Esophagus muscularis mucosa (tissue), 4 donors: ENCODE results near the gene LCE7A. TPM values are rescaled to one million over a fixed set of nuclear protein-coding genes. Genes with fewer than 3 reads are reported as not detected.

Experiments used
- DNase-seq: peaks from one replicate; pipeline ENCODE4 v3.0.0-alpha.2; 2017; ENCODE audit errors: extremely low spot score
- H3K27ac ChIP-seq, 4 donors: fragments of 200-600 bp; sonication (generic); replicated peaks in 1 of 4; 1 replicate in 3 of 4; 2 replicates in 1 of 4; pipeline ENCODE4 v1.5.1; 2016 to 2019; ENCODE audit warnings: mild to moderate bottlenecking in 1 of 4
- H3K27me3 ChIP-seq, 4 donors: fragments of 200-600 bp; sonication (generic); one replicate each; pipeline versions ENCODE4 v1.5.1 to v1.6.0; 2016 to 2019
- H3K36me3 ChIP-seq, 4 donors: fragments of 200-600 bp; sonication (generic); one replicate each; pipeline ENCODE4 v1.5.1; 2016 to 2019
- H3K4me1 ChIP-seq, 4 donors: fragments of 200-600 bp; sonication (generic); one replicate each; pipeline ENCODE4 v1.5.1; 2016 to 2019
- H3K4me3 ChIP-seq, 4 donors: fragments of 200-600 bp; sonication (generic); 1 replicate in 2 of 4; 2 replicates in 2 of 4; pipeline ENCODE4 v1.5.1; 2016 to 2019; ENCODE audit warnings: mild to moderate bottlenecking in 4 of 4, moderate library complexity in 1 of 4
- H3K9me3 ChIP-seq, 4 donors: fragments of 200-600 bp; sonication (generic); 1 replicate in 3 of 4; 2 replicates in 1 of 4; pipeline ENCODE4 v1.5.1; 2016 to 2019
- EP300 ChIP-seq: sonication (generic); formaldehyde crosslinking; IDR thresholded peaks from one replicate; pipeline ENCODE4 v1.6.1; 2017; ENCODE audit warnings: antibody characterized with exemption
- POLR2A ChIP-seq: fragments of 450-650 bp; IDR thresholded peaks from one replicate; pipeline ENCODE4 v1.6.1; 2017; ENCODE audit warnings: antibody characterized with exemption, moderate library complexity, mild to moderate bottlenecking, low read depth
- POLR2AphosphoS5 ChIP-seq, 2 donors: sonication (generic); formaldehyde crosslinking; IDR thresholded peaks; one replicate each; pipeline ENCODE4 v1.6.1; 2017; ENCODE audit warnings: antibody characterized with exemption in 2 of 2
- WGBS: methylation state at CpG from one replicate; pipeline ENCODE4 v1.1.5; 2018; 5-methylcytosine and 5-hydroxymethylcytosine counted together
- intact Hi-C: fragments of 100-400 bp; cut with DNase I; formaldehyde crosslinking; loops from one replicate; pipeline ENCODE4 v1.15.1; 2023
- total RNA-seq, 4 donors: library from RNA; depleted of rRNA; stranded (reverse); fragments of >200 nt; gene quantifications; one replicate each; pipeline versions ENCODE4 v1.1.0 to v1.2.1, GENCODE V29; 2016
- TF ChIP-seq, protein P1 (sequence below), 3 experiments: fragments of 200-600 bp in 2 of 3; fragments of 450-650 bp in 1 of 3; sonication (generic) in 2 of 3; IDR thresholded peaks; one replicate each; pipeline ENCODE4 v1.5.1; 2017 to 2019; ENCODE audit warnings: antibody characterized with exemption in 3 of 3, mild to moderate bottlenecking in 2 of 3, moderate library complexity in 1 of 3

LCE7A gene
- total RNA-seq, 4 donors from 2014 or later, result not detected

DNA sequence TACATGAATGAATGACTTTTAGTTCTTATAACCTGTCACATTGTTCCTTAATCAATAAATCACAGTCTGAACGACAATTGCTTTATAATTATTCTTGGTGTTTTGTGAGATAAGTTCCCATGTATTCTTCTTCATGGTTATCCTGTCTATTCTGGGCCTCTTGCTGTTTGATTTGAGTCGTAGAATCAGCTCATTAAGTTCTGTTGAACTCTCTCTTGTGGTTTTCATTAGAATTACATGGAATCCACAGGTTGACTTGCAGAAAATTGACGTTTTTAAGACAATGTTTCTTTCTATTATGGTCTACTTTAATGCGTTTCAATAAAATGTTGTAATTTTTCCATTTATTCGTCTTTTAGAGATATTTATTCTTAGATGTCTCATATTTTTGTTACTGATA lies 36.5 kb upstream of the LCE7A start:
- no peak for DNase-seq
- H3K27me3 ChIP-seq, result peaks cover 0 to 6% (median 0%) of the 10 kb centered on the region in 4 donors
- H3K4me3 ChIP-seq, result no peak overlapping the region
- intact Hi-C loops, result no loop called here
- TF ChIP-seq POLR2AphosphoS5 (IDR thresholded peaks at IDR 0.05) (no peak), EP300 (no peak), POLR2A (no peak)
- TF ChIP-seq, protein P1, sequence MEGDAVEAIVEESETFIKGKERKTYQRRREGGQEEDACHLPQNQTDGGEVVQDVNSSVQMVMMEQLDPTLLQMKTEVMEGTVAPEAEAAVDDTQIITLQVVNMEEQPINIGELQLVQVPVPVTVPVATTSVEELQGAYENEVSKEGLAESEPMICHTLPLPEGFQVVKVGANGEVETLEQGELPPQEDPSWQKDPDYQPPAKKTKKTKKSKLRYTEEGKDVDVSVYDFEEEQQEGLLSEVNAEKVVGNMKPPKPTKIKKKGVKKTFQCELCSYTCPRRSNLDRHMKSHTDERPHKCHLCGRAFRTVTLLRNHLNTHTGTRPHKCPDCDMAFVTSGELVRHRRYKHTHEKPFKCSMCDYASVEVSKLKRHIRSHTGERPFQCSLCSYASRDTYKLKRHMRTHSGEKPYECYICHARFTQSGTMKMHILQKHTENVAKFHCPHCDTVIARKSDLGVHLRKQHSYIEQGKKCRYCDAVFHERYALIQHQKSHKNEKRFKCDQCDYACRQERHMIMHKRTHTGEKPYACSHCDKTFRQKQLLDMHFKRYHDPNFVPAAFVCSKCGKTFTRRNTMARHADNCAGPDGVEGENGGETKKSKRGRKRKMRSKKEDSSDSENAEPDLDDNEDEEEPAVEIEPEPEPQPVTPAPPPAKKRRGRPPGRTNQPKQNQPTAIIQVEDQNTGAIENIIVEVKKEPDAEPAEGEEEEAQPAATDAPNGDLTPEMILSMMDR (IDR thresholded peaks at IDR 0.05), result no peak
- no peaks in the 10 kb centered on the region for H3K36me3 ChIP-seq
- 53% methylated on average over 5 of the region's 5 CpGs for WGBS
- H3K9me3 ChIP-seq, result no peaks in the 10 kb centered on the region
- no peak overlapping the region for H3K27ac ChIP-seq
- no peaks in the 10 kb centered on the region for H3K4me1 ChIP-seq

DNA sequence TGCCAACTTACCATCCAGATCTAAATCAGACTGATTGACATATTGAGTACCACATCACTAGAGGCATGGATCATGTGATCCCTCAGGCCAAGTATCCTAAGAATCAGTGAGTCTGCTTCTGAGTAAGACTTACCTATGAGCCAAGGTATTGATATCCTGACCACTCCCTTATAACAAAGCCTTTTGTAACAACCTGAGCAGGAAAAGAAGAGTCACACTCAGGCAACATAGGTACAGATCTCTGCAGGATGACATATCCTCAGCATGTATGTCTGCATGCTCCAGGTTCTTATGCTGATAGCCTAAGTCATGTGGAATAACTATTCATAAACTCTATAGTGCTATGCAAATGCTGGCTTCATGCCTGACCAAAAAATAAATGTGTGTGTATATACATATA lies 34.8 kb upstream of the LCE7A start:
- Histone ChIP-seq H3K27ac (no peak overlapping the region), H3K36me3 (no peaks in the 10 kb centered on the region), H3K27me3 (peaks cover 0 to 6% (median 0%) of the 10 kb centered on the region in 4 donors), H3K4me3 (no peak overlapping the region), H3K4me1 (no peaks in the 10 kb centered on the region), H3K9me3 (no peaks in the 10 kb centered on the region)
- no peak for DNase-seq
- TF ChIP-seq POLR2A (no peak), EP300 (no peak), POLR2AphosphoS5 (IDR thresholded peaks at IDR 0.05) (no peak)
- TF ChIP-seq, protein P1 (IDR thresholded peaks at IDR 0.05), result no peak
- intact Hi-C loops, result no loop called here

DNA sequence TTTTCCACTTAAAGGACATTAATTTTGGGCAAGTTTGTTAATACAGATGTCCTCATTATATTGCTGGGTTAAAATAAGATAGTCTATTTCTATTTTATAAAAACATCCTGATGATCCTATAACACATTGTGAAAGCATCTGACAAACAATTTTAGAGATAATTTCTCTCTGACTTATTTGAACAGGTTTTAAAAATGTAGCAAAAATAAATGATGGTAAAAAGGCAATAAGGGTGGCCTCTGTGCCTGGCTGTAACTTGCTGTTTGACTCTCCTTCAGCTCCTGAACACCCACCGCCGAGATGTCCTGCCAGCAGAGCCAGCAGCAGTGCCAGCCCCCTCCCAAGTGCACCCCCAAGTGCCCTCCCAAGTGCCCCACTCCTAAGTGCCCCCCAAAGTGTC lies 32.6 kb upstream of the LCE7A start, which contains the start of gene LCE1A:
Gene LCE1A, plus strand, starts transcription at position 301 of the 400 bp plus-strand sequence. Its CDS starts 0 bp downstream, at position 301.
- DNase-seq, result no peak
- Histone ChIP-seq H3K27me3 (peaks cover 0 to 6% (median 0%) of the 10 kb centered on the region in 4 donors), H3K27ac (no peak within 1 kb of the TSS), H3K36me3 (no peaks in the 10 kb centered on the region), H3K4me1 (no peaks in the 10 kb centered on the region), H3K4me3 (no peak within 1 kb of the TSS), H3K9me3 (no peaks in the 10 kb centered on the region)
- 85% methylated on average over 2 of the region's 2 CpGs for WGBS
- no peak for TF ChIP-seq EP300
- TF ChIP-seq POLR2AphosphoS5 (IDR thresholded peaks at IDR 0.05), result no peak
- no peak for TF ChIP-seq POLR2A
- TF ChIP-seq, protein P1 (IDR thresholded peaks at IDR 0.05), result no peak
- intact Hi-C loops, result no loop called here

DNA sequence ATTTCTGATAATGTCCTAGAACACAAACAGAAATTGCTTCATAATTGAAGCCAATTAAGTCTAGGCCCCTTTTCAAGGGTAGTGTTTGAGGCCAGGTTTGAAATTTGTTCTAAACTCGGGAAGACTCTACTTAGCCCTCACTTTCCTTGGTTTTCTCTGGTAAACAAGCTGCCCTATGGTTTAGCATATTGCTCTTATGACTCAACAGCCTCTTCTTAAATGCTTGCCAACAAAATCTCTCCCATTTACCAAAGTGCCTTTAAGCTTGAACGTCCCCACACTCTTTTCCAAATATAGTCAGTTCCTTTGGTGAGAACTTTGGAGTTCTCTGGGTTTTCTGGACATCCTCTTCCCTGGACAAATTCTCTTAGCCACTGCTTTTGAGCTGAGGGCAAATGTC lies 22.9 kb upstream of the LCE7A start:
- Histone ChIP-seq H3K27ac (no peak overlapping the region), H3K4me1 (no peaks in the 10 kb centered on the region), H3K36me3 (no peaks in the 10 kb centered on the region), H3K27me3 (no peaks in the 10 kb centered on the region), H3K9me3 (no peaks in the 10 kb centered on the region), H3K4me3 (no peak overlapping the region)
- TF ChIP-seq POLR2A (no peak), EP300 (no peak), POLR2AphosphoS5 (IDR thresholded peaks at IDR 0.05) (no peak)
- TF ChIP-seq, protein P1 (IDR thresholded peaks at IDR 0.05), result no peak
- WGBS, result 61% methylated on average over 2 of the region's 2 CpGs
- intact Hi-C loops, result no loop called here
- no peak for DNase-seq

DNA sequence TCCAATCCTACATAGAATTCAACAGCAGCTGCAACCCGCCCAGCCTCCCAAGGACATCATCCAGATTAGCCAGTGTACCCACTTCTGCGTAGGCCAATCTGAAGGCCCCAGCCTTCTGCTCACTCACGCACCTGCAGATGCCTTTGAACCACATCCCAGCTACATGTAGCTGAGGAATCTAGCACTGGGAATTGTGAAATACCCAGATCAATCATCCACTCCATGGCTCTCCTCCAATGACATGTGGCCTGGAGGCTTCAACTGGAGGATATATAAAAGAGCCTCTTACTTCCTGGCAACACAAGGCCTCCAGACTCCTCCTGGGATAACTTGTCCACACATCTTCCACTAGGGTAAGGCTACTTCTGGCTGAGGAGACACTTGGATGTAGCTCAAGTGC lies 17.2 kb upstream of the LCE7A start, which contains the start of gene LCE6A:
Gene LCE6A, plus strand, starts transcription at position 301 of the 400 bp plus-strand sequence. CDS start 665 bp downstream, outside the sequence.
- WGBS, result 94% methylated on average over 3 of the region's 3 CpGs
- Histone ChIP-seq H3K9me3 (no peaks in the 10 kb centered on the region), H3K36me3 (no peaks in the 10 kb centered on the region), H3K4me1 (no peaks in the 10 kb centered on the region), H3K27ac (no peak within 1 kb of the TSS), H3K4me3 (no peak within 1 kb of the TSS), H3K27me3 (no peaks in the 10 kb centered on the region)
- TF ChIP-seq POLR2A (no peak), EP300 (no peak), POLR2AphosphoS5 (IDR thresholded peaks at IDR 0.05) (no peak)
- TF ChIP-seq, protein P1 (IDR thresholded peaks at IDR 0.05), result no peak
- no peak for DNase-seq
- intact Hi-C loops, result no loop called here
